Measurements from ENCODE around the gene PCDHGA12.
"Not testable (repeated sequence)": the region's sequence is repeated elsewhere in the genome, so short reads cannot be mapped to it uniquely, and the experiment has no call there.

PCDHGA12 gene

GRCh38 chr5:141430332-141431113, at the start of gene PCDHGA12:
Gene PCDHGA12, plus strand, starts transcription at chr5:141430507. Its CDS starts 253 bp downstream, at chr5:141430760.
- H3K27ac ChIP-seq, result no peak within 1 kb of the TSS
- TF ChIP-seq CTCF (conservative IDR thresholded peaks at IDR 0.05; ENCODE audit: low read depth), result no peak
- ChIA-PET POLR2A (ENCODE audit: low non-redundant PET) (no interaction called here), CTCF (interaction anchor here (0.6 to 1.5 kb wide), 9 partner anchors 90 to 337 kb away, joined by 3 to 8 read pairs (median 4); partner anchors contain the start of gene PCDHB11)
- peak; percentile 60 for DNase-seq (ENCODE audit: low spot score)

- POLR2A ChIA-PET (ENCODE audit: low non-redundant PET), result no interaction called here
- H3K27ac ChIP-seq, result no peak within 1 kb of the TSS
- CTCF ChIA-PET, result interaction anchor here (0.5 to 1.3 kb wide), 5 partner anchors 14 to 185 kb away, joined by 3 to 6 read pairs (median 3); partner anchors contain the start of genes PCDHGA10 and PCDHGB1
- peak; percentile 43 for DNase-seq (ENCODE audit: low spot score)
- TF ChIP-seq CTCF (conservative IDR thresholded peaks at IDR 0.05; ENCODE audit: low read depth), result peak; percentile 61
Measured at GRCh38 chr5:141382469-141383294, 47.6 kb upstream of the PCDHGA12 start, which contains the start of gene PCDHGA7. Gene PCDHGA7, plus strand, starts transcription at chr5:141382742. Its CDS starts 158 bp downstream, at chr5:141382900.

GRCh38 chr5:141383345-141383744, 47.0 kb upstream of the PCDHGA12 start:
- no peak overlapping the region for H3K27ac ChIP-seq
- ChIA-PET POLR2A (ENCODE audit: low non-redundant PET) (interaction anchor here (0.5 kb wide), 1 partner anchor 154 kb away, joined by 4 read pairs; no protein-coding TSS in a partner anchor), CTCF (interaction anchor here (0.6 to 1.3 kb wide), 3 partner anchors 29 to 184 kb away, joined by 3 to 6 read pairs (median 3); partner anchors contain the start of genes PCDHGA10 and PCDHGB1)
- no peak for DNase-seq (ENCODE audit: low spot score)
- no peak for TF ChIP-seq CTCF (conservative IDR thresholded peaks at IDR 0.05; ENCODE audit: low read depth)

- ChIA-PET POLR2A (ENCODE audit: low non-redundant PET) (no interaction called here), CTCF (interaction anchor here (0.6 kb wide), 1 partner anchor 176 kb away, joined by 5 read pairs; no protein-coding TSS in a partner anchor)
- no peak overlapping the region for H3K27ac ChIP-seq
- DNase-seq (ENCODE audit: low spot score), result no peak
- no peak for TF ChIP-seq CTCF (conservative IDR thresholded peaks at IDR 0.05; ENCODE audit: low read depth)
Measured at GRCh38 chr5:141384471-141385267, 45.6 kb upstream of the PCDHGA12 start.

GRCh38 chr5:141387557-141388311, 42.6 kb upstream of the PCDHGA12 start, which contains the start of gene PCDHGB4:
Gene PCDHGB4, plus strand, starts transcription at chr5:141387698. Its CDS starts 187 bp downstream, at chr5:141387885.
- CTCF ChIA-PET, result interaction anchor here (0.6 to 2.0 kb wide), 6 partner anchors 10 to 1799 kb away, joined by 3 to 9 read pairs (median 4); partner anchors contain the start of gene PCDHGB5
- DNase-seq (ENCODE audit: low spot score); POLR2A ChIA-PET (ENCODE audit: low non-redundant PET); H3K27ac ChIP-seq: not testable (repeated sequence)
- TF ChIP-seq CTCF (conservative IDR thresholded peaks at IDR 0.05; ENCODE audit: low read depth), result peak; percentile 69
